ENCODE results near the gene KRTAP5-7. TPM values are rescaled to one million over a fixed set of nuclear protein-coding genes. Genes with fewer than 3 reads are reported as not detected.

The KRTAP5-7 gene
- total and polyA plus RNA-seq, 4 donors: 0.19 TPM; not detected in 3

DNA sequence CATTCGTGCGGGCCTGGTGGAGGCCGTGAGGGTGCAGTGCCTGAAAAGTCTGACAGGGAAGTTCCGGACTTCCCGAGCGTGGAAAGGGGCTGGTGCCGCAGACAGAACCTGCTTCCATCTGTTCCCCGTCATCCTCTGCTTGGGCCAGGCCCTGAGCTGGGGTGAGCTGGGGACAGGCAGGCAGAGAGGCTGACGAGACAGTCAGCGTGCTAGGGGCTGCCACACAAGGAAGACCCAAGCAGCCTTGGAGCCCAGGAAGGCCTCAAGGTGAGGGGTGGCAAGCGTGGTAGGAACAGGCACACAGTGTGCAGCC, 48.6 kb upstream of the KRTAP5-7 start:
- TF ChIP-seq RXRA (IDR thresholded peaks at IDR 0.05): no peak
- TF ChIP-seq, protein P1, sequence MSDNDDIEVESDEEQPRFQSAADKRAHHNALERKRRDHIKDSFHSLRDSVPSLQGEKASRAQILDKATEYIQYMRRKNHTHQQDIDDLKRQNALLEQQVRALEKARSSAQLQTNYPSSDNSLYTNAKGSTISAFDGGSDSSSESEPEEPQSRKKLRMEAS (IDR thresholded peaks at IDR 0.05): no peak
- TF ChIP-seq TAF1 (conservative IDR thresholded peaks at IDR 0.05): no peak
- TF ChIP-seq, protein P2, sequence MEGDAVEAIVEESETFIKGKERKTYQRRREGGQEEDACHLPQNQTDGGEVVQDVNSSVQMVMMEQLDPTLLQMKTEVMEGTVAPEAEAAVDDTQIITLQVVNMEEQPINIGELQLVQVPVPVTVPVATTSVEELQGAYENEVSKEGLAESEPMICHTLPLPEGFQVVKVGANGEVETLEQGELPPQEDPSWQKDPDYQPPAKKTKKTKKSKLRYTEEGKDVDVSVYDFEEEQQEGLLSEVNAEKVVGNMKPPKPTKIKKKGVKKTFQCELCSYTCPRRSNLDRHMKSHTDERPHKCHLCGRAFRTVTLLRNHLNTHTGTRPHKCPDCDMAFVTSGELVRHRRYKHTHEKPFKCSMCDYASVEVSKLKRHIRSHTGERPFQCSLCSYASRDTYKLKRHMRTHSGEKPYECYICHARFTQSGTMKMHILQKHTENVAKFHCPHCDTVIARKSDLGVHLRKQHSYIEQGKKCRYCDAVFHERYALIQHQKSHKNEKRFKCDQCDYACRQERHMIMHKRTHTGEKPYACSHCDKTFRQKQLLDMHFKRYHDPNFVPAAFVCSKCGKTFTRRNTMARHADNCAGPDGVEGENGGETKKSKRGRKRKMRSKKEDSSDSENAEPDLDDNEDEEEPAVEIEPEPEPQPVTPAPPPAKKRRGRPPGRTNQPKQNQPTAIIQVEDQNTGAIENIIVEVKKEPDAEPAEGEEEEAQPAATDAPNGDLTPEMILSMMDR (IDR thresholded peaks at IDR 0.05; ENCODE audit: low read depth, low read length, missing input control): no peak
- TF ChIP-seq HNF4A (conservative IDR thresholded peaks at IDR 0.05): no peak
- no peak for TF ChIP-seq HNF4G (IDR thresholded peaks at IDR 0.05)
- no peak for TF ChIP-seq FOXA2 (IDR thresholded peaks at IDR 0.05)
- TF ChIP-seq NR2F2 (IDR thresholded peaks at IDR 0.05): no peak
- TF ChIP-seq, protein P3, sequence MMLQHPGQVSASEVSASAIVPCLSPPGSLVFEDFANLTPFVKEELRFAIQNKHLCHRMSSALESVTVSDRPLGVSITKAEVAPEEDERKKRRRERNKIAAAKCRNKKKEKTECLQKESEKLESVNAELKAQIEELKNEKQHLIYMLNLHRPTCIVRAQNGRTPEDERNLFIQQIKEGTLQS (IDR thresholded peaks at IDR 0.05): no peak
- no peak for TF ChIP-seq GABPA (IDR thresholded peaks at IDR 0.05 in 1 of 2, conservative IDR thresholded peaks at IDR 0.05 in 1 of 2)
- no peak for TF ChIP-seq JUND (IDR thresholded peaks at IDR 0.05)
- 97% methylated on average over 11 of the region's 11 CpGs for WGBS
- no peak for DNase-seq (ENCODE audit: low spot score)
- Histone ChIP-seq H3K4me3 (ENCODE audit: low read depth in 1 of 3, low read length in 3 of 3) (no peak overlapping the region), H3K9ac (ENCODE audit: low read depth in 1 of 2, low read length in 2 of 2) (no peak overlapping the region), H3K27me3 (ENCODE audit: control insufficient read depth in 4 of 4, insufficient read depth in 4 of 4, low read length in 3 of 4) (no peaks in the 10 kb centered on the region), H3K36me3 (ENCODE audit: control insufficient read depth in 4 of 4, insufficient read depth in 3 of 4, low read depth in 1 of 4, low read length in 3 of 4) (peaks cover 20 to 79% (median 42%) of the 10 kb centered on the region in 4 donors), H3K4me1 (ENCODE audit: control insufficient read depth in 4 of 4, insufficient read depth in 4 of 4, low read length in 3 of 4) (no peaks in the 10 kb centered on the region), H3K9me3 (ENCODE audit: control insufficient read depth in 4 of 4, low read length in 3 of 4) (no peaks in the 10 kb centered on the region), H3K27ac (ENCODE audit: low read depth in 1 of 2, low read length in 2 of 2) (no peak overlapping the region)

DNA sequence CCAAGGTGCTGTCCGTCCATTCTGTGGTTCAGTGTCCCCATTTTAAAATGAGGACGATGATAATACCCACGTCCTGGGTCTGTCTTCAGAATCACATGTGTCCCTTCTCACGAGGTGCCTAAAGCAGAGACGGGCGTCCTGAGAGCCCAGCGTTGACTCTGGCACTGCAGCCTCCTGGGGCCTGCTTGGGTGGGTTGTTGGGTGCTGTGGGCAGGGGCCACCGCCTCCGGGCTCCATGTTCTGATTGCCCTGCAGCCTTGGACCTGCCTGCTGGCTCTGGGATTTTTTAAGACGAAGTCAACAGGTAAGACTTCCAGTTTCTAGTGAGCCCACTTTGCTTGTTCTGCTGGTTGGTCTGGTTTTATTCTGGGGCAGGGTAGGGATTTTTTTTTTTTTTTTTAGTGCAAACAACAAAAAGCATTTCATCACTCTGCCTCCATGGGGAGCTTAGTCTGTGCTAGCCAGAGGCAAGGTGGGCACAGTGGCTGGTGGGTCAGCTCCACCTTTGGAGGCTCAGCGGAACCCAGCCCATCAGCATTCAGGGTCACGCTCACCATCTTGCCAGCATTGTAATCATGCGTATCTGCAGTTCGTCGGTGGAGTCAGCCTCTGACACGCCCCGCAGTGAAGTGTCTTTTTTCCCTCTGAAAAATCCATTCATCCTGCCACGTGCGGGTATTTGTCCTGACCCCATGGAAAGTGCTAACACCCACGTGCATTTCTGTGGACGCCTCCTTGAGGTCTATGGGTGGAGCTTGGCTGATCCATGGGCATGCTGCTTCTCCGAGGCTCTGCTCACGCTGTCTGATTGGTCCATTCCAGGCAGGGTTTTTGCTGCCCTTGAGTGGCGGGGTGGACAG, 45.7 kb upstream of the KRTAP5-7 start:
- WGBS: 96% methylated on average over 24 of the region's 24 CpGs
- no peak for DNase-seq (ENCODE audit: low spot score)
- Histone ChIP-seq H3K4me1 (ENCODE audit: control insufficient read depth in 4 of 4, insufficient read depth in 4 of 4, low read length in 3 of 4) (no peaks in the 10 kb centered on the region), H3K4me3 (ENCODE audit: low read depth in 1 of 3, low read length in 3 of 3) (no peak overlapping the region), H3K9ac (ENCODE audit: low read depth in 1 of 2, low read length in 2 of 2) (no peak overlapping the region), H3K36me3 (ENCODE audit: control insufficient read depth in 4 of 4, insufficient read depth in 3 of 4, low read depth in 1 of 4, low read length in 3 of 4) (peaks cover 12 to 87% (median 55%) of the 10 kb centered on the region in 4 donors), H3K9me3 (ENCODE audit: control insufficient read depth in 4 of 4, low read length in 3 of 4) (no peaks in the 10 kb centered on the region), H3K27ac (ENCODE audit: low read depth in 1 of 2, low read length in 2 of 2) (no peak overlapping the region), H3K27me3 (ENCODE audit: control insufficient read depth in 4 of 4, insufficient read depth in 4 of 4, low read length in 3 of 4) (no peaks in the 10 kb centered on the region)
- TF ChIP-seq TAF1 (conservative IDR thresholded peaks at IDR 0.05) (no peak), FOXA1 (IDR thresholded peaks at IDR 0.05) (no peak), RXRA (IDR thresholded peaks at IDR 0.05) (no peak), HNF4A (conservative IDR thresholded peaks at IDR 0.05) (no peak), FOXA2 (IDR thresholded peaks at IDR 0.05) (no peak)
- TF ChIP-seq, protein P4, sequence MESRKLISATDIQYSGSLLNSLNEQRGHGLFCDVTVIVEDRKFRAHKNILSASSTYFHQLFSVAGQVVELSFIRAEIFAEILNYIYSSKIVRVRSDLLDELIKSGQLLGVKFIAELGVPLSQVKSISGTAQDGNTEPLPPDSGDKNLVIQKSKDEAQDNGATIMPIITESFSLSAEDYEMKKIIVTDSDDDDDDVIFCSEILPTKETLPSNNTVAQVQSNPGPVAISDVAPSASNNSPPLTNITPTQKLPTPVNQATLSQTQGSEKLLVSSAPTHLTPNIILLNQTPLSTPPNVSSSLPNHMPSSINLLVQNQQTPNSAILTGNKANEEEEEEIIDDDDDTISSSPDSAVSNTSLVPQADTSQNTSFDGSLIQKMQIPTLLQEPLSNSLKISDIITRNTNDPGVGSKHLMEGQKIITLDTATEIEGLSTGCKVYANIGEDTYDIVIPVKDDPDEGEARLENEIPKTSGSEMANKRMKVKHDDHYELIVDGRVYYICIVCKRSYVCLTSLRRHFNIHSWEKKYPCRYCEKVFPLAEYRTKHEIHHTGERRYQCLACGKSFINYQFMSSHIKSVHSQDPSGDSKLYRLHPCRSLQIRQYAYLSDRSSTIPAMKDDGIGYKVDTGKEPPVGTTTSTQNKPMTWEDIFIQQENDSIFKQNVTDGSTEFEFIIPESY (IDR thresholded peaks at IDR 0.05): no peak
- TF ChIP-seq, protein P3 (IDR thresholded peaks at IDR 0.05): no peak
- TF ChIP-seq, protein P1 (IDR thresholded peaks at IDR 0.05): no peak
